OCI-M1 (cell line): ENCODE measurements around the gene TELO2.
"Not testable (repeated sequence)": the region's sequence is repeated elsewhere in the genome, so short reads cannot be mapped to it uniquely, and the experiment has no call there.

Source experiments
- DNase-seq: peaks from one replicate; lab custom pipeline; 2025; lab: John Stamatoyannopoulos, UW

The TELO2 gene

GRCh38 chr16:1457489-1458245, 35.5 kb upstream of the TELO2 start:
- no peak for DNase-seq

GRCh38 chr16:1458336-1458976, 34.7 kb upstream of the TELO2 start:
- DNase-seq = no peak

GRCh38 chr16:1458977-1459341, 34.2 kb upstream of the TELO2 start:
- DNase-seq = no peak

- no peak for DNase-seq
These were observed 33.2 kb upstream of the TELO2 start for GRCh38 chr16:1459967-1460366.

- DNase-seq = no peak
These were observed 32.5 kb upstream of the TELO2 start for GRCh38 chr16:1460602-1461138.

GRCh38 chr16:1461146-1461545, 32.0 kb upstream of the TELO2 start:
- no peak for DNase-seq

GRCh38 chr16:1464196-1464893, 28.8 kb upstream of the TELO2 start:
- no peak for DNase-seq

GRCh38 chr16:1464894-1465566, 28.1 kb upstream of the TELO2 start:
- DNase-seq = no peak

- no peak for DNase-seq
These were observed 27.6 kb upstream of the TELO2 start for GRCh38 chr16:1465567-1465915.

GRCh38 chr16:1466054-1466453, 27.1 kb upstream of the TELO2 start:
- DNase-seq = no peak

GRCh38 chr16:1466968-1467521, 26.1 kb upstream of the TELO2 start:
- DNase-seq = no peak

- DNase-seq = no peak
These were observed 24.7 kb upstream of the TELO2 start for GRCh38 chr16:1468426-1468810.

GRCh38 chr16:1469141-1469540, 24.0 kb upstream of the TELO2 start:
- not testable (repeated sequence) for DNase-seq

GRCh38 chr16:1469693-1470201, 23.4 kb upstream of the TELO2 start:
- no peak for DNase-seq

GRCh38 chr16:1470481-1471251, 22.5 kb upstream of the TELO2 start:
- DNase-seq = peak; percentile 26

- DNase-seq = no peak
These were observed 21.5 kb upstream of the TELO2 start for GRCh38 chr16:1471569-1472194.

GRCh38 chr16:1472974-1473373, 20.2 kb upstream of the TELO2 start:
- DNase-seq = peak; percentile 53

- DNase-seq = peak; percentile 2
These were observed 18.9 kb upstream of the TELO2 start for GRCh38 chr16:1474082-1474795.

- DNase-seq = peak; percentile 89
These were observed 18.2 kb upstream of the TELO2 start, which contains the start of gene CLCN7 for GRCh38 chr16:1474796-1475551. Gene CLCN7, minus strand, starts transcription at chr16:1475028. Its CDS starts 54 bp downstream, at chr16:1474974.
